GM21360 (cell line): Measurements from ENCODE around the gene KLK13.

Experiments used
- ATAC-seq: cut with Tn5 transposase; IDR thresholded peaks from one replicate; pipeline ENCODE4 v1.9.1; 2021; ENCODE audit warnings: mild to moderate bottlenecking, moderate library complexity; ENCODE audit not compliant: unreplicated experiment

Gene KLK13

DNA sequence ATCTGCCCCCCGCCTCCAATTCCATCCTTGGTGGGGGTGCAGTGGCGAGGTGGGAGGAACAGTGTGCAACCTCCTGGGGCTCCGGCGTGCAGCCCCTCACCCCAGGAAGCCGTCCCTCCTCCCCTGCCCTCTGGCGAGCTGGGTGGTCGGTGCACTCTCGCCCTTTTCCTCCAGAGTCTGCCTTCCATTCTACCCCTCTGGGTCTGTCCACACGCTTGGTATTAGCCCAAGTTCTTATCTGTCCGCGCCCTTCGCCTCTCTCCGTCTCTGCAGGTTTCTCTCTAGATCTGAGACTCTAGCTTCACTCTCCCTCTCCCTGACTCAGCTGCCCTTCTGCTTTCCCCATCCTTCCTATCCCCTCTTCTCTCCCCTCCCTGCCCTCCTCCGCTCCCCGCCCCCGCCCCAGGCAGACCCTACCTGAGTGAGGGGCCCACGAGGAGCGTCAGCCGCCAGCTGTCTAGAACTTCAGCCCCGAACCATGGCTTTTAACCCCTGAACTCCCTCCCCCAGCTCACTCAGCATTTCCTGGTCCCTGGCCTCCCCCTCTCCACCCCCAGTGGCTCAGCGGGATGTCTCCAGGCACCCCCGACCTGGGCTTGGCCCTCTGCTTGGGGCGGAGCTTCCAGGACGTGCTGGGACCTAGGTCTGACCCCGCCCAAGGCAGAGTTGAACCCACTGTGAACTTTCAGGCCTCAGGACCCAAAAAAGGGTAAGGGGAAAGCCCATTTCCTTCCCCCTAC lies 499 bp upstream of the KLK13 start:
- ATAC-seq: no peak

DNA sequence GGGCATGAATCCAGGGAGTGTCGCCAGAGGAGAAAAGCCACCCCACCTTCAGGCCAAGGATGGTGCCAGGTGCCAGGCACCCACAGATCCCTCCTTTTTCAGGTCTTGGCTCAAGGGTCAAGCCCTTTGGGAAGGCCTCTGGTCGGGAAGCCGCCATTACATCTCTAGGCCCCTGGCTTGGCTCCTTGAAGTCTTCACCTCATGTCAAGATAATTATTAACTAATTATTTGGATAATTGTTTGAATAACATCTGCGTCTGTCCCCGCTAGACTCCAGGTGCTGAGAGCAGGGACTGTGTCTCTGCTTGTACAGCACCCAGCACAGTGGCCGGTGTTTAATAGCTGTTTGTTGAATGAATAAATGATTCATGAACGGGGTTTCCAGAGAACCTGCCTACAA lies 1.2 kb downstream of the KLK13 start:
- no peak for ATAC-seq

DNA sequence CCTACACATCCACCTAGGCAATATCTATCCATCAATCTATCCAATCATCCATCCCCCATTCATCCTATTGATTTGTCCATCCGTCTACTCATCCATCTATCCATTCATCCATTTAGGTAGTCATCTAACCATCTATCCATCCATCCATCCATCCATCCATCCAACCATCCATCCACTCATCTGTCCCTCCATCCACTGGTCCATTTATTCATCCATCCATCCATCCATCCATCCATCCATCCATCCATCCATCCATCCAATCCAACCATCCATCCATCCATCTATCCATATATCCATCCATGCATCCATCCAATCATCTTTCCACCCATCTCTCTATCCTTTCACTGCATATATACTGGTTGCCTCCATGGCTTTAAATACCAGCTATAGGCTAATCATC lies 3.9 kb downstream of the KLK13 start:
- ATAC-seq: no peak

DNA sequence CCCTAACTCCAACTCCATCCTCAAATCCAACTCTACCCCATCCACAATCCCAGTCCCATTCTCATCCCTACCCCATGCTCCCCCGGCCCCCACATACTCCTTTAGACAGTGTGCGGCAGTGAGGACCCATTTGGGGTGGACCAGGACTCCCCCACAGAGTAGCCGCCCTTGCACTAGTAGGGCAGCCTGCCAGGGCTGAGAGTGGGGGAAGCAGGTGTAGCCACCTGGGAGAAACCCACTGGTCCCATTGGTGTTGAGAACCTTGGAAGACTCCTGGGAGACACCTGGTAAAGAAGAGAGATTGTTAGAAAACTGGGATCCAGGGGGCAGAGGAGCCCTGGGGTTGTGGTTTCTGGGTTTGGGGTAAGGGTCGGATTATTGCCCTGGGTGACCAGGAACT lies 4.6 kb downstream of the KLK13 start:
- no peak for ATAC-seq

DNA sequence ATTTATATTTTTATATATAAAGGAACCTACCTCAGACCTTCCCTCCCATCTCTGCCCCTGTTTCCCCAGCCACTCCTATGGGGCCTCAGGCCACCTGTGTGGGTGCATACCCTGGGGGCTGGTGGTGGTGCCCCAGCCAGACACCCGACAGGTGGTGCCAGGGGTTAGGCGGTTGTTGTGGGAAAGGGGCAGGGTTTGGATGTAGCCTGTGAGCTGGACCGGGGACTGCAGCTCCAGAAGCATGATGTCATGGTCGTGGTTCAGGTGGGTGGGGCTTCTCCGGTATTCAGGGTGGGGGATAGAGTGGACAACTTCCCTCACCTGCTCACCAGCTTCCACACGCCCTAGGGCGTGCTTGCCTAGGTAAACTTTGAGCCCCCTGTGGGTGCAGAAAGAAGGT lies 5.2 kb downstream of the KLK13 start:
- no peak for ATAC-seq

DNA sequence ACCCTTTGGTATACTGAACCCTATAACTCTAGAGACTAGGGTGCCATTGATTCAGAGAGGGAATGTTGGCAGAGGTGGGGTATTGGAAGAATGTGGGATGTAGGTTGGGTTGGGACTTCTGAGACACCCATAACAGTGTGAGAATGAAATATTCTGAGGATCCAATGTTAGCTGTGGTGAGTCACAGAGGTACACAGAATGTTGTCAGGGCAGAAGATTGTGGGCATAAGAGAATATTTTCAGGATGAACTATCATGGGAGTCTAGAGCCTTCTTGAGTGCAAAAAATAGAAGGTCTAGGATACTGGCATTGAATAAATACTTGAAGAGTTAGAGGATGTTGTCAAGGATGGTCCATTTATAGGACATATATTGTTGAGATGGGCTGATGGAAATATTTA lies 9.0 kb downstream of the KLK13 start:
- no peak for ATAC-seq

DNA sequence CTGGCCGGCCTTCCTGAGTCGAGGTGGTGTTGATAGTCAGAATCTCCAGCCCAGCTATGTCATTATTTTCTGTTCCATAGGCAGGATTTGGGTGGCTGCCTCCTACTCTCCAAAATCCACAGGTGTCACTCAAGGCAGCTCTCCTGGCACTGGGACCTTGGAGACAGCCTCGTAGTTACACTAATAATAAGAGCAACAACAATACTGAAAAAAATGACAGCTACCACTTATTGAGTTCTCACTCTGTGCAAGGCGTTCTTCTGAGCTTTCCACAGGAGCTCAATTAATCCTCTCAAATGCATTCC lies 17.9 kb downstream of the KLK13 start:
- ATAC-seq: no peak

DNA sequence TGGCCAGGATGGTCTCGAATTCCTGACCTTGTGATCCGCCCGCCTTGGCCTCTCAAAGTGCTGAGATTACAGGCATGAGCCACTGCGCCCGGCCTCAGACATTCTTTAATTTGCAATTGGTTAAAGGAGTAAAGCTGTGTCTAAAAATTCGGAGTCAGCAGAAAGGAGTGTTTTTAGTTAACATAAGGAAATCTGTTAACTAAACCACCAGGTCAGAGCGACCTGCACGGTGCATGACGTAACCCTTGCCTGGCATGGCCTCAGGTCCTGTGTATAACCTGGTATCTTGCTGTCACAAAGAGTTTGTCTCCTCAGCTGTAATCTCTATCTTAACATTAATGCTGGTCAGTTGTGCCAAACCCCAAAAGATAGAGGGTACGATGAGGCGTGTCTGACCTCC lies 20.6 kb downstream of the KLK13 start:
- no peak for ATAC-seq

DNA sequence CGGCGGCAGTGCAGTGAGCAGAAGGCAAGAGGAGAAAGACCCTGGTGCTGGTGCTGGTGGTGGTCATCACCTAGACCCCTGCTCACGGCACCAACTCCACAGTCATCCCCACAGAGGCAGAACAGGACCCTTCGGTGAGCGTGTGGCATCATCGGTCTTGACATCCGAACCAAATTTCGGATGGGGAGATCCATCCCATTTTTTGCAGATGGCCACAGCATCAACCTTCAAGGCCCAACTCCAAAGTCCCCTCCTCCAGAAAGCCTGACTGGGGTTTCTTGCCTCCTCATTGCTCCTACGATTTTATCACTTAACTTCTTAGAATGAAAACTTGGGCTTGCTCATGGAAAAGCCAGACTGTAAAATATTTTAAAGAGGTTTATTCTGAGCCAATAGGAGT lies 21.4 kb downstream of the KLK13 start:
- ATAC-seq: no peak

DNA sequence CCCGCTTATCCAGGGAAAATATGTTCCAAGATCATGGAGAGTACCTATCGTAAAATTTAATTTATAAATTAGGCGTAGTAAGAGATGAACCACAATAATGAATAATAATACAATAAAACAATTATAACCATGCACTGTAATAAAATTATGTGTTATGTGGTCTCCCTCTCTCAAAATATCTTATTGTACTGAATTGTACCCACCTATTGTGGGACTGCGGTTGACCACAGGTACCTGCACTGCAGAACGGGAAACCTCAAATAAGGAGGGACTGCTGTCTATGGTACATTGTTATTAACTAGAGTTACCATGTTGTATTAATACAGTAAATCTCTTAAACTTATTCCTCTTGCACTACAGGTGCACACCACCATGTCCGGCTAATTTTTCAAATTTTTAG lies 24.7 kb downstream of the KLK13 start:
- no peak for ATAC-seq

DNA sequence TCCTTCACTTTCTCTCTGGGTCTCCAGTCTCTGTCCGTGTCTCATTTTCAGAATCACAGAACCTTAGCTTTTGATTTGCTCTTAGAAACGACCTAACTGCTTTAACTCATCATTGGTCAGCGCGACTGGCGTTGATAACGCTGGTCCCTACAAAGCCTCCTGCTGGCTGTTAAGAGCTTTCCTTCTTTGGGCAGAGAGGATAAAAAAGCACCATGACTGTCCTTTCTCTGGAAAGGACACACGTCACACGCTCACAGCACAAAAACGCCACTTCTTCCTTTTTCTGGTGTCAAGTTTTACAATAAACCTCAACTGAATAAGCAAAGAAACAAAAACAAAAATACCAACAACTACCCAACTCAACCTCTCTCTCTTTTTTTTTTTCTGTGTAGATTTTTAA lies 28.4 kb downstream of the KLK13 start:
- no peak for ATAC-seq

DNA sequence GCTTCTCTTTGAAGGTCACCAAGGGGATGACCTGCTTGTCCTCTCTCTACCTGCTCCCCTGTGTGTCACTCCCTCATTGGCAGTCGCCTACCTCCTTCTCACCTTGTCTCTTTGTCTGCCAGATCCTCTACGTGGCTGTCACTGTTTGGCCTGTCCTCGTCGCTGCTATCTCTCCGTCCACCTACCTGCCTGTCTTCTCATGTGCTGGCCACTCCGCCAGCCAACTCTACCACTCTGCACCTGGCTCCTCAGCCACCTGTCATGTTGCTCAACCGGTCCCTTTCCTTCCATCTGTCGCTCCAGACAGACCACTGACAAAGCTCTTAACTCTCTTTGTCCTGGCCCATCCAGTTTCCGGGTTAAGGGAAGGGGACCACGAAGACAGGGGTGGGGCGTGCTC lies 30.2 kb downstream of the KLK13 start, which contains the start of gene KLK12:
Gene KLK12, minus strand, starts transcription at position 299 of the 400 bp plus-strand sequence. CDS start 381 bp downstream, outside the sequence.
- no peak for ATAC-seq

DNA sequence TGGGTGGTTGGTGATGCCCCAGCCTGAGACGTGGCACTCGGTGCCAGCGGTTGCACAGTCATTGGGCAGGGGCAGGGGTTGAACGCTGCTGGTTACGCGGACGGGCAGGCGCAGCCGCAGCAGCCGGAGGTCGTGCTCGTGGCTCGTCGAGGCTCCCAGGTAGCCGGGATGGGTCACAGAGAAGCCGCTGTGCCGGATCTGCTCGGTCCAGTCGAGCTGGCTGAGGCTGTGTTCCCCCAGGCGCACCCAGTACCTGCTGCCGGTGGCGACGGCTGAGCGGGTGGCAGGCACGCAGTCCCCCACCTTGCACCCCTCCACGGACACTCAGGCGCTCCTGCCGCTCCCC lies 33.0 kb downstream of the KLK13 start:
- ATAC-seq: no peak

DNA sequence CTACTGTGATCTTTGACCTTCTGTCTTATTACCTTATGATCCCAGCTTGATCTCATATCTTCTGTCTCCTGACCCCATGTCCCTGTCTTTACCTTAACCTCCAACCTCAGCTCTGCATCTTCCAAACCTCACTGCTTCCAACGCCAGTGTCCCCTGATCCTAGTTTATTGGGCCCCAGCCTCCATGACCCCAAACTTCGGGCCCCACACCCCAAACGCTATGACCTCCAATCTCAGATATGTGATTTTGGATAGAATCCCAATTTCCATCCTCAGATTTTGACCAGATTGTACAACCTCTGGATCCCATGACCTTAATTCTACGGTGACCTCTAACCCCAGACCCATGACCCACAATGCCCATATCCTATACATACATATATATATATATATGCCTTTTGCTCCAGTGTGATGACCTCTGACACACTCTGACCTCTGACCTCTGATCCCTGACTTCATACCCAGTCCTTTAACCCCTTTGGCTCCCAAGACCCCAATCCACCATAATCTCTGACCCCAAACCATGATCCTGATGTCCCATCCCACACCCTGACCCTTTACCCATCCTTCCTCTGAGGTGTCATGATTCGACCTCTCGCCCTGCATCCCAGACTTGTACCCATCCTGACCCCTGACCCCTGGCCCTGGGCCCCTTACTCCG lies 33.5 kb downstream of the KLK13 start:
- ATAC-seq: no peak

DNA sequence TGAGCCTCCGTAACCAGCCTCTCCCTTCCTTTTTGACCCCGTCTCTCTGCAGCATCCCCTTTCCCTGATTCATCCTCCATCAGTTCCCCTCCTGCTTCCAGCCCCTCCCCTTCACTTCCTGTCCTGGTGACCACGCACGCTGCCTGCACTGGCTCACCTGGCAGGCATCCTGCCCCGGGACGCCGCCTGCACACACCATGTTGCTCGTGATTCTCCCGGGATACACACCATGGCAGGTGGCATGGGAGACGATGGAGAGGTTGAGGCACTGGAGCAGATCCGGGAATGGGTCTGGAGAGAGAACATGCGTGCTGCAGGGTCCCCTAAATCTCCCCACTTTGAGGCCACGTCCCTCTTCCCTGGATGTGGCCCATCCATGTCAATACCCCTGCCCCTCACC lies 34.3 kb downstream of the KLK13 start:
- ATAC-seq: no peak

DNA sequence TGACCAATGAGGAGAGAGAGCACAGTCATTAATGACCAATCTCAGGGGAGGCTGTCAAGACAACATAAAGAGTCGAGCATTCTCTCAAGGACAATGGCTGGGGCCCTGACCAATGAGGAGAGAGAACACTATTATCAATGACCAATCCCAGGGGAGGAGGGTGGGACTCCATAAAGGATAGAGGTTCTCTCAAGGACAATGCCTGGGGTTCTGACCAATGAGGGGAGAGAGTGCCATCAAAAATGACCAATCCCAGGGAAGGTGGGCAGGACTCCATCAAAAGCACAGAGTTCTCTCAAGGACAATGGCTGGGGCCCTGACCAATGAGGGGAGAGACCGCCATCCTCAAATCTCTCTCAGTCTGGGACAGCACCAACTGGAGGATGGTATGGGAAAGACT lies 35.2 kb downstream of the KLK13 start:
- ATAC-seq: no peak

DNA sequence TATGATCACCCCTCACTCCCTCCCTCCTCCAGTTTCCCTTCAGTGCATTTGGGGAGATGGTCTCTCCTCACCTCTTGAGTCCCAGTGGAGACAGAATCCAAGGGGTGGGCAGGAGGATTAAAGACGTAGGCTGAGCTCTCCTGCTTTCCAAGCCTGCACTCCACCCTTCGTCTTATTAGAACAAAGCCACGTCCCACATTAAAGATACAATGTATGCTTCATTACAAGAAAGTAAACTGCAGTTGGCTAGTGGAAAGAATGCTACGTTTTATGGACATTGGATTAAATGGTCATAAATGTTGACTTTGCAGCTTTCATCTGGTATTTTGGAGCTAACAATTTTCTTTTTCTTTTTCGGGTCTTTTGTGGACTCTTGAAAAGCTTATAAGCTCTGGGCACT lies 37.0 kb downstream of the KLK13 start:
- no peak for ATAC-seq

DNA sequence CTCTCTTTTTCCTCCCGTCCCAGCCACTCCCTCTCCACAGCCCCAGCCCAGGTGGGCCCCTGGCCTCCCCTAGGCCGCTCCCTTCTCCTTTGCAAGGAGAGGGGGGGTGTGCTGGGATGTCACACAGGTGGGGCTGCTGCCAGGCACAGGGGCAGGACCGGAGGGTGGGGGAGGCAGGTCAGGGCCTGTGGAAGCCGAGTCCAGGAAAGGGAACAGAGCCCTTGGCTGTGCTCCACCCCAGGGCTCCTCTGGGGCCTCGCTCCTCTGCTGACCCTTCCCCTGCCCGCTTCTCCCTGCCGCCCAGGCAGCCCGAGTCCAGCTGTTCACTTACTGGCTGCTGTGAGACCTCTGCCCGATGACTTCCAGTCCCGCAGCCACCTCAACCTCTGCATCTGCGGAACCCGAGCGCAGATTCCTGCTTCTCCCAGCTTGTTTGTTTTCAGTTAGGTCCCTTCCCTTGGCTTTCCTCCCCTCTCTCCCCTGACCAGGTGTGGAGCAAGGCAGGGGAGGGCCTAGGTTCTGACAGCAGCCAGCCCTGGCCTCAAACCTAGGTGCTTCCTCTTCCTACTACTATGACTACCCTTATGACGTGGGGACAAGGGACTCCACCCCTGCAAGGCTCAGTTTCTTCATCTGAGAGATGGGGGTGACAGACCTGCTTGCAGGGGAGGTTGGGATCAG lies 37.6 kb downstream of the KLK13 start:
- ATAC-seq: no peak

DNA sequence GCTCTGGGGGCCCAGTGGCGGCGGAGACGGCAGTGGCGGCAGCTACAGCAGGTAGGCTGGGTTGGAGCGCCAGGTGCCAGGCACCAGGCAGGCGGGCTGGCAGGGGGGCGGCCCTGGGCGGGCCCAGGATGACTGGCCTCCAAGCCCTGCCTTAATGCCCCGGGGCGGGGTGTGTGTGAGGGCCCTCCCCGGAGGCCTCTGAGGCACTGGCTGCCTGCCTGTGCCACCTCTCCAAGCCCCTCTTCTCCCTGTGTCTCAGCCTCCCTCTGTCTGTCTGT lies 38.4 kb downstream of the KLK13 start, which contains the start of gene KLK11:
Gene KLK11, minus strand, starts transcription at position 63 of the 278 bp plus-strand sequence. CDS start 985 bp downstream, outside the sequence.
- ATAC-seq: no peak

DNA sequence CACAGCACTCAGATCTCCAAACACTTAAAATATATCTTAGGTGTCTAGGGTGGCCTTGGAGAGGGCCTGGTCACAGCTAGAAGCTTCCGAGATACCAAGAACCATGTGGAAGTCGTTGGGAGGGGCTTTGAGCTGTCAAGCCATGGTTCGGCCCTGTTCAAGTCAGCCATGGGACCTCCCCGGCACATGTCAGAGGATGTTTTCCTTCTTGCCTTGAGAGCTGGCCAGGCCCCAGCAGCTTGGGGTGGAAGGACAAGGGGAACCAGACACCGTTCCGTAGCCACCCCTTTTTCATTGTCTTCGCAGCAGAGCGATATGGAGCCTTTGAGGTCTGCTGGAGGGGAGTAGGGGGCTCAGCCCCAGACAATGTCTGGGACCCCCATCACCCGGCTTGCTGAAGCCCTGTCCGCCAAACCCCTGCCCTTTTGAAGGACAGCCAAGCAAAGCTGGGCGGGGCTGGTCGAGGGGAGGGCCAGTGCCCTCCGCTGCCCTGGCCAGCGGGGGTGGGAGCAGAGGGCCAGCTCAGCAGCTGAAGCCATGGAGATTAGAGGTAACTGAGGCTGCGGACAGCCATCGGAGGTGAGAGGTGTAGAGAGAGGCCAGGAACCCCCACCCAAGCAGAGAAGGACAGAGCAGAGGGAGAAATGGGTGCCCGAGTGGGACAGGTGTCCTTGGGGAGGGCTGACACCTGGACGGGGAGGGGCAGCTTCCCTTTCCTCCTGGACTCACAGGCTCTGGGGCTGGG lies 38.9 kb downstream of the KLK13 start:
- no peak for ATAC-seq

DNA sequence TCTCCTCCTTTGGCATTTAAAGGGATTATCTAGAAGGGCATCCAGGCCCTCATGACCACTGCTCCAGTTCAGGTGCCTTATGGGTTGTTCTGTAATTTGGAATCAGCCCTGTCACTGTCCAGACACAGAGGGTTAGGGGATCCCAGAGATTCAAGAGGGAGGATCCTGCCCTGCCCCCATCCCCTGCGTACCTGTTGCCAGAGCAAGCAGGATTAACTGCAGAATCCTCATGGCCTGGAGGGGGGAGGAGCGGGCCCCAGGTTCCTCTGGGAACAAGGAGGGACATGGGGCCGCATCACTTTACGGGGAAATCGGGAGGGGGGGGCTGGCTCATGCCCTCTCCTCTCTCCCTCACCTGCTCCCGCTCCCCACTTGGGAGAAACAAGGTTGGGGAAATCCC lies 39.5 kb downstream of the KLK13 start:
- ATAC-seq: no peak

DNA sequence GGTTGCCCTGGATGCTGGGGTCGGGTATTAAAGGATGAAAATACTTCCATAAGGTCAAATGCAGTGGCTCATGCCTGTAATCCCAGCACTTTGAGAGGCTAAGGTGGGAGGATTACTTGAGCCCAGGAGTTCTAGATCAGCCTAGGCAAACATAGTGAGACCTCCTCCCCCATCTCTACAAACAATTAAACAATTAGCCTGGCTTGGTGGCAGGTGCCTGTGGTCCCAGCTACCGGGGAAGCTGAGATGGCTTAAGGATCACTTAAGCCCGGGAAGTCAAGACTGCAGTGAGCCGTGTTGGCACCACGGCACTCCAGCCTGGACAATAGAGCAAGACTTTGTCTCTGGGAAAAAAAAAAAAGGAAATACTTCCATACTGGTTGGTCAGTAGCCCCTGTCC lies 40.0 kb downstream of the KLK13 start:
- ATAC-seq: no peak
